Measurements from ENCODE around the gene CDHR2.

The CDHR2 gene

DNA sequence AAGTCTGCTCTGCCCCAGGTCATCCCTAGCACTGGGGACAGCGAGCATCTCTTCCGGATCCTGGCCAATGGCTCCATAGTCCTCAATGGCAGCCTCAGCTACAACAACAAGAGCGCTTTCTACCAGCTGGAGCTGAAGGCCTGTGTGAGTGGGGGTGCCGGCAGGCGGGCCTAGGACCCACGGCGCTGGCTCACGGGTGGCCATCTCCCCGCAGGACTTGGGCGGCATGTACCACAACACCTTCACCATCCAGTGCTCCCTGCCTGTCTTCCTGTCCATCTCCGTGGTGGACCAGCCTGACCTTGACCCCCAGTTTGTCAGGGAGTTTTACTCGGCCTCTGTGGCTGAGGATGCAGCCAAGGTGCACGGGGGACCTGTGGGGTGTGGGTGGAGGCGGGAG is 25.9 kb downstream of the CDHR2 start:
- no peaks in the 10 kb centered on the region for H3K79me2 ChIP-seq (ENCODE audit: insufficient read depth, low read length)
- H4K20me1 ChIP-seq (ENCODE audit: insufficient read depth, low read length) = no peaks in the 10 kb centered on the region
- H3K4me1 ChIP-seq (ENCODE audit: insufficient read depth, low read length, severe bottlenecking) = no peaks in the 10 kb centered on the region
- H3K36me3 ChIP-seq (ENCODE audit: insufficient read depth, low read length) = no peaks in the 10 kb centered on the region
- no peak overlapping the region for H3K9ac ChIP-seq (ENCODE audit: low read length)
- no peaks in the 10 kb centered on the region for H3K9me3 ChIP-seq (ENCODE audit: low read length)
- no peaks in the 10 kb centered on the region for H3K9me2 ChIP-seq (ENCODE audit: low read depth, low read length)
- H2AFZ ChIP-seq (ENCODE audit: low read length) = no peak overlapping the region
- no peak overlapping the region for H3K4me3 ChIP-seq (ENCODE audit: low read depth, low read length, poor library complexity, severe bottlenecking)
- H3K4me2 ChIP-seq (ENCODE audit: low read length) = no peak overlapping the region
- no peaks in the 10 kb centered on the region for H3F3A ChIP-seq (ENCODE audit: insufficient read depth, low read length)
- no peak for TF ChIP-seq EZH2 (IDR thresholded peaks at IDR 0.05; ENCODE audit: borderline replicate concordance, low read length)
- no peak for TF ChIP-seq CTCF (IDR thresholded peaks at IDR 0.05; ENCODE audit: low read length)
- peaks cover 7% of the 10 kb centered on the region; the same call in 1 of the 2 replicates for H3K27me3 ChIP-seq (ENCODE audit: insufficient read depth, low read length)
- no peak overlapping the region for H3K27ac ChIP-seq (ENCODE audit: low read depth, low read length, poor library complexity, severe bottlenecking)

DNA sequence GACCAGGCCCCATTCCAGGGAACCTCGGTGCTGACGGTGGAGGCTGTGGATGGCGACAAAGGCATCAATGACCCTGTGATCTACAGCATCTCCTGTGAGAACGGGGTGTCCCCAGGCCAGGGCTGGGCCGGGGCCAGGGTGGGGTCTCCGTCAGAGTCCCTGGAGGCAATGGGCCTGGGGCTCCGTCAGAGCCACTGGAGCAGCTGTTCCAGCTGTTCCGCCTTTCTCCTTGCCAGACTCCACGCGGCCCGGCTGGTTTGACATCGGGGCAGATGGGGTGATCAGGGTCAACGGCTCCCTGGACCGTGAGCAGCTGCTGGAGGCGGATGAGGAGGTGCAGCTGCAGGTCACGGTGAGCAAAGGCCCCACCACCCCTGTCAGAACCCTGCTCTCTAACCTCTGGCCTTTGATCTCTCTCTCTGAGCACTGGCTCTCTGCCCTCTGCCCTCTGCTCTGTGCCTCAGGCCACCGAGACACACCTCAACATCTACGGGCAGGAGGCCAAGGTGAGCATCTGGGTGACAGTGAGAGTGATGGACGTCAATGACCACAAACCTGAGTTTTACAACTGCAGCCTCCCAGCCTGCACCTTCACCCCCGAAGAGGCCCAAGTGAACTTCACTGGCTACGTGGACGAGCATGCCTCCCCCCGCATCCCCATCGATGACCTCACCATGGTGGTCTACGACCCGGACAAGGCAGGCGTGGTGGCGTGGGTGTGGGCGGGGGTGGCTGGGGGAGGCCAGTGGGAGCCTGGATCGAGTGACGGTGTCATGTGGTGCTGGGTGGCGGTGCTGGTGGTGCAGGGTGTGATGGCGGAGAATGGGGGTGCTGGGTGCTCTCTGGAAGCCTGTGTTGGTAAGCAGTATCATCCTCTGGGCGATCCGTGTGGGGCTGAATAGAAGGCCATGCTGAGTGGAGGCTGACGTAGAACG is 26.6 kb downstream of the CDHR2 start:
- Histone ChIP-seq H2AFZ (ENCODE audit: low read length) (no peak overlapping the region), H4K20me1 (ENCODE audit: insufficient read depth, low read length) (no peaks in the 10 kb centered on the region), H3K9me2 (ENCODE audit: low read depth, low read length) (no peaks in the 10 kb centered on the region), H3K27ac (ENCODE audit: low read depth, low read length, poor library complexity, severe bottlenecking) (no peak overlapping the region), H3K4me1 (ENCODE audit: insufficient read depth, low read length, severe bottlenecking) (no peaks in the 10 kb centered on the region), H3K9me3 (ENCODE audit: low read length) (no peaks in the 10 kb centered on the region), H3K36me3 (ENCODE audit: insufficient read depth, low read length) (no peaks in the 10 kb centered on the region), H3F3A (ENCODE audit: insufficient read depth, low read length) (no peaks in the 10 kb centered on the region), H3K4me2 (ENCODE audit: low read length) (no peak overlapping the region), H3K9ac (ENCODE audit: low read length) (no peak overlapping the region), H3K27me3 (ENCODE audit: insufficient read depth, low read length) (peaks cover 7% of the 10 kb centered on the region; the same call in 1 of the 2 replicates), H3K79me2 (ENCODE audit: insufficient read depth, low read length) (no peaks in the 10 kb centered on the region), H3K4me3 (ENCODE audit: low read depth, low read length, poor library complexity, severe bottlenecking) (no peak overlapping the region)
- TF ChIP-seq CTCF (IDR thresholded peaks at IDR 0.05; ENCODE audit: low read length) (no peak), EZH2 (IDR thresholded peaks at IDR 0.05; ENCODE audit: borderline replicate concordance, low read length) (no peak)

DNA sequence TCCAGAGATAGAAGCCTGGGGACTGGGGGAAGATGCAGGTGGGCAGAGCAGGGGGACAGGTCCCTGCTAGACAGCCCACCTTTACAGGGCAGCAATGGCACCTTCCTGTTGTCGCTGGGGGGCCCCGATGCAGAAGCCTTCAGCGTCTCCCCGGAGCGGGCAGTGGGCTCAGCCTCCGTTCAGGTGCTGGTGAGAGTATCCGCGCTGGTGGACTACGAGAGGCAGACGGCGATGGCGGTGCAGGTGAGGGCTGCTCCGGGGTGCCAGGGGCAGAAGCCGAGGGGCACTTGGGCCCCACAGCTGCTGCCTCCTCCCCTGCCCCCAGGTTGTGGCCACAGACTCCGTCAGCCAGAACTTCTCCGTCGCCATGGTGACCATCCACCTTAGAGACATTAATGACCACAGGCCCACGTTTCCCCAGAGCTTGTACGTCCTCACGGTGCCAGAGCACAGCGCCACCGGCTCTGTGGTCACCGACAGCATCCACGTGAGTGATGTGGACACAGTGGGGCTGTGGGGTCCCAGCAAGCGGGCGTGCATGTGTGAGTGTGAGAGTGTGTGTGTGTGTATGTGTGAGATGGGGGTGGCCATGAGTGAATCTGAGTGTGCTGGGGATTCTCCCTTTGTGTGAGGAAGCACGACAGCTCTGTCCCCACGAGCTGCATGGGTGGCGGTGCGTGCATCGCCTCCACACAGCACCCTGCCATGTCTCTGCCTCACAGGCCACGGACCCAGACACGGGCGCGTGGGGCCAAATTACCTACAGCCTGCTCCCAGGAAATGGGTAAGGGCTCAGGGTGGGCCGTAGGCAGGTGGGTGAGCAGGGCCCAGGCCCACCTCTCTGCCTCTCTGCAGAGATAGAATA is 28.4 kb downstream of the CDHR2 start:
- Histone ChIP-seq H3K4me2 (ENCODE audit: low read length) (no peak overlapping the region), H3K4me1 (ENCODE audit: insufficient read depth, low read length, severe bottlenecking) (no peaks in the 10 kb centered on the region), H3K9me3 (ENCODE audit: low read length) (no peaks in the 10 kb centered on the region), H3K9ac (ENCODE audit: low read length) (no peak overlapping the region), H3K36me3 (ENCODE audit: insufficient read depth, low read length) (no peaks in the 10 kb centered on the region), H2AFZ (ENCODE audit: low read length) (no peak overlapping the region), H3K27ac (ENCODE audit: low read depth, low read length, poor library complexity, severe bottlenecking) (no peak overlapping the region), H4K20me1 (ENCODE audit: insufficient read depth, low read length) (no peaks in the 10 kb centered on the region), H3K9me2 (ENCODE audit: low read depth, low read length) (no peaks in the 10 kb centered on the region), H3K79me2 (ENCODE audit: insufficient read depth, low read length) (no peaks in the 10 kb centered on the region), H3F3A (ENCODE audit: insufficient read depth, low read length) (no peaks in the 10 kb centered on the region), H3K4me3 (ENCODE audit: low read depth, low read length, poor library complexity, severe bottlenecking) (no peak overlapping the region), H3K27me3 (ENCODE audit: insufficient read depth, low read length) (peaks cover 7% of the 10 kb centered on the region; the same call in 1 of the 2 replicates)
- no peak for TF ChIP-seq CTCF (IDR thresholded peaks at IDR 0.05; ENCODE audit: low read length)
- no peak for TF ChIP-seq EZH2 (IDR thresholded peaks at IDR 0.05; ENCODE audit: borderline replicate concordance, low read length)

Measured in OCI-LY1 (cell line).